ENCODE measurements around the gene NSD1. TPM values are rescaled to one million over a fixed set of nuclear protein-coding genes. Genes with fewer than 3 reads are reported as not detected.

Gene NSD1, protein sequence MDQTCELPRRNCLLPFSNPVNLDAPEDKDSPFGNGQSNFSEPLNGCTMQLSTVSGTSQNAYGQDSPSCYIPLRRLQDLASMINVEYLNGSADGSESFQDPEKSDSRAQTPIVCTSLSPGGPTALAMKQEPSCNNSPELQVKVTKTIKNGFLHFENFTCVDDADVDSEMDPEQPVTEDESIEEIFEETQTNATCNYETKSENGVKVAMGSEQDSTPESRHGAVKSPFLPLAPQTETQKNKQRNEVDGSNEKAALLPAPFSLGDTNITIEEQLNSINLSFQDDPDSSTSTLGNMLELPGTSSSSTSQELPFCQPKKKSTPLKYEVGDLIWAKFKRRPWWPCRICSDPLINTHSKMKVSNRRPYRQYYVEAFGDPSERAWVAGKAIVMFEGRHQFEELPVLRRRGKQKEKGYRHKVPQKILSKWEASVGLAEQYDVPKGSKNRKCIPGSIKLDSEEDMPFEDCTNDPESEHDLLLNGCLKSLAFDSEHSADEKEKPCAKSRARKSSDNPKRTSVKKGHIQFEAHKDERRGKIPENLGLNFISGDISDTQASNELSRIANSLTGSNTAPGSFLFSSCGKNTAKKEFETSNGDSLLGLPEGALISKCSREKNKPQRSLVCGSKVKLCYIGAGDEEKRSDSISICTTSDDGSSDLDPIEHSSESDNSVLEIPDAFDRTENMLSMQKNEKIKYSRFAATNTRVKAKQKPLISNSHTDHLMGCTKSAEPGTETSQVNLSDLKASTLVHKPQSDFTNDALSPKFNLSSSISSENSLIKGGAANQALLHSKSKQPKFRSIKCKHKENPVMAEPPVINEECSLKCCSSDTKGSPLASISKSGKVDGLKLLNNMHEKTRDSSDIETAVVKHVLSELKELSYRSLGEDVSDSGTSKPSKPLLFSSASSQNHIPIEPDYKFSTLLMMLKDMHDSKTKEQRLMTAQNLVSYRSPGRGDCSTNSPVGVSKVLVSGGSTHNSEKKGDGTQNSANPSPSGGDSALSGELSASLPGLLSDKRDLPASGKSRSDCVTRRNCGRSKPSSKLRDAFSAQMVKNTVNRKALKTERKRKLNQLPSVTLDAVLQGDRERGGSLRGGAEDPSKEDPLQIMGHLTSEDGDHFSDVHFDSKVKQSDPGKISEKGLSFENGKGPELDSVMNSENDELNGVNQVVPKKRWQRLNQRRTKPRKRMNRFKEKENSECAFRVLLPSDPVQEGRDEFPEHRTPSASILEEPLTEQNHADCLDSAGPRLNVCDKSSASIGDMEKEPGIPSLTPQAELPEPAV (N-terminal part only)
- total RNA-seq = 100 to 1,000 TPM in 1 of 4 donors, 10 to 100 TPM in 3; 61.9 to 114 (median 73.9) TPM

DNA sequence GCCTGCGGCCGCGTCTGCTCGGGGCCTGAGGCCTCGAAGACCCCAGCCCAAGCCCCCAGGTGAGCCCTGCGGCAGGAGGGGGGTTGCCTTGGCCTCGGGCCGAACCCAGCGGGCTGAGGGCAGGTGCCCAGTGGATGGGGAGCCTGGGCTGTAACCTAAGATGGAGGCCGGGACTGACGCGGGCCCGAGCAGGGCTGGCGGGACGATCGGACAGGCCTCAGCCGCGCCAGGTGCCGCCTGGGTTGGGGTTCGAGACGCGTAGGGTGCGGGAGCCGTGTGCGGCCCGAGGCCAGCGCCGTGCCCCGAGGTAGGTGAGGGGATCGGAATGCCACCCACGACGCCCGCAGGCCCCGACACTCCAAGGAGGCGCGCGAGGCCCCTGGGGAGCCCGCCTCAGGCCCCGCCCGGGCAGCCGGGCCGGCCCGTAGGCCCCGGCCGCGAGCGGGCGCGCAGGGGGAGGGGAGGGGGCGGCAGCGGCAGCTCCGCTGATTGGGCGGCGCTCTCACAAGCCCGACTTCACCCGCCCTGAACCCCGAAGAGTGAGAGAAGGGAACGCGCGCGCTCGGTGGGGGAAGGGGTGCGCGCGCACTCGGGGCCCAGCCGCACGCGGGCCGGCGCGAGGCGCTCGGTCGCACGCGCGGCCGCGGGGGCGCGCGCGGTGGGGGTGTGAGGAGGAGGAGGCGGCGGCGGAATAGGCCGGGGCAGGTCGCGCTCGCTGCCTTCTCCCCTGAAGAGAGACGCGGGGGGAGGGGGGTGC is at the start of gene NSD1:
TSS of gene NSD1 (plus strand) at position 678 of the 757 bp plus-strand sequence. CDS start 1,331 bp downstream, outside the sequence.
- 0 to 1% methylated on average over 6 to 43 of the region's 93 CpGs for WGBS, 2 donors
- peaks cover 34 to 45% of the 10 kb centered on the region in 2 donors for H3K4me1 ChIP-seq
- H3K36me3 ChIP-seq = peaks cover 11 to 13% of the 10 kb centered on the region in 2 donors
- intact Hi-C loops (cut with DNase I) = no loop called here
- TF ChIP-seq CTCF (IDR thresholded peaks at IDR 0.05) = no peak
- peak in 1 of 2 donors; percentile 83 for TF ChIP-seq POLR2A (IDR thresholded peaks at IDR 0.05)
- peak; percentile 92 to 93 for DNase-seq
- H3K9me3 ChIP-seq = no peaks in the 10 kb centered on the region
- no peaks in the 10 kb centered on the region for H3K27me3 ChIP-seq
- H3K27ac ChIP-seq = peak within 1 kb of the TSS; percentile 96 to 100 (median 97)
- peak within 1 kb of the TSS; percentile 53 to 88 (median 58) for H3K4me3 ChIP-seq (replicated peaks in 1 of 3)

DNA sequence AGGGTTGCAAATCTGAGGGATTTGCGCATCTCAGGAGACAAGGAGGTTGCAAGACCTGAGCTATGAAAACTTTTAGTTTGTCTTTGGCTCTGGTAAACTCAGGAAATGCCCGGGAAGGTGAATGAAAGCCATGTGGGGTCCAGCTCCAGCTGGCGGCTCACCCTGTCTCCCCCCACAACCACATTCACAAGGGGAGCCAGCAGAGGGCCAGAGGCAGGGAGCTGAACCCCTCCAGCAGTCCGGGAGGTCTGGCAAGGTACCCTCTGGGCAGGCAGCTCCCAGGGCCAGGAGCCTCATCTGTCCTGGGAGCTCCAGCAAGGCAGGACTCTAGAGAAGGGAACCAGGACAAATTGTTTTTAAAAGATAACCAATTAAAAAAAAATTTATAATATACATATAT is 49.4 kb upstream of the NSD1 start:
- Histone ChIP-seq H3K36me3 (no peaks in the 10 kb centered on the region), H3K27ac (no peak overlapping the region), H3K9me3 (no peaks in the 10 kb centered on the region), H3K4me3 (replicated peaks in 1 of 3) (no peak overlapping the region), H3K27me3 (no peaks in the 10 kb centered on the region), H3K4me1 (peaks cover 8 to 9% of the 10 kb centered on the region in 2 donors)
- DNase-seq = no peak
- TF ChIP-seq POLR2A (IDR thresholded peaks at IDR 0.05) = no peak
- TF ChIP-seq CTCF (IDR thresholded peaks at IDR 0.05) = no peak
- intact Hi-C loops (cut with DNase I) = no loop called here
- 45 to 47% methylated on average over 4 of the region's 4 CpGs for WGBS, 2 donors

GRCh38 chr5:177085985-177086653 is 47.5 kb upstream of the NSD1 start:
- DNase-seq = no peak
- intact Hi-C loops (cut with DNase I) = no loop called here
- Histone ChIP-seq H3K4me1 (peaks cover 8 to 9% of the 10 kb centered on the region in 2 donors), H3K4me3 (replicated peaks in 1 of 3) (no peak overlapping the region), H3K27ac (no peak overlapping the region), H3K9me3 (no peaks in the 10 kb centered on the region), H3K36me3 (no peaks in the 10 kb centered on the region), H3K27me3 (no peaks in the 10 kb centered on the region)
- 56 to 58% methylated on average over 11 to 12 of the region's 13 CpGs for WGBS, 2 donors
- no peak for TF ChIP-seq POLR2A (IDR thresholded peaks at IDR 0.05)
- TF ChIP-seq CTCF (IDR thresholded peaks at IDR 0.05) = no peak

All from thyroid gland (tissue), 4 donors.